ENCODE results near the gene UPF1.

DNA sequence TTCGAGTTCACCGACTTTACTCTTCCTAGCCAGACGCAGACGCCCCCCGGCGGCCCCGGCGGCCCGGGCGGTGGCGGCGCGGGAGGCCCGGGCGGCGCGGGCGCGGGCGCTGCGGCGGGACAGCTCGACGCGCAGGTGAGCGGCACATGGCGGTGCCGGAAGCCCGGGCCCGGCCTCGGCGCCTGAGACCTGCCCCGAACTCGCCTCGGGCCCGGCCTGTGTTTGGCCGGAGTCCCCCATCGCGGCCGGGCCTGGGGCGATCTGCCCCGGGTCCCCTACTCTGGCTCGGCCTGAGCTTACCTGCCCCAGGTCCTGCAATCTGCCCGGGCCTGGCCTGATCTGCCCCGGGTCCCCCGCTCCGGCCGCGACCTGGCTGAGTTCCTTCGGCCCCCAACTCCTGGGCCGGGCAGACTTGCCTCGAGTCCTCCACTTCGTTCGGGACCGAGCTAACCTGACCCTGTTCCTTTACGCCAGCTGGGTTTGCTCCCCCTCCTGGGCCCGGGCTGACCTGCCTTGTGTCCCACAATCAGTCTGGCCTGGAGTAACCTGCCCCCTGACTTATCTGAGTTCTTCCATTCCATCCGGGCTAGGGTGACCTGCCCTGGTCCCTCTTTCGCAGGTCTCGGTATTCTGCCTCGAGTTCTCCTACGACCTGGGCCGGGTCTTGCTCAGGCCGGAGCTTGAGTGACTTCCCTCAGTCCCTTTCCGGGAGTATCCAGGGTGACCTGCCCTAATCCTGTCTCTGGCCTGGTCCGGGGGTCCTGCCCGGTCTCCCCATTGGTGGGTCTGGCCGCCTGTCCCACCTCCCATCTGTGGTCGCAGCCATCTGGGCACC, 764 bp downstream of the UPF1 start:
- TF ChIP-seq, protein P1, sequence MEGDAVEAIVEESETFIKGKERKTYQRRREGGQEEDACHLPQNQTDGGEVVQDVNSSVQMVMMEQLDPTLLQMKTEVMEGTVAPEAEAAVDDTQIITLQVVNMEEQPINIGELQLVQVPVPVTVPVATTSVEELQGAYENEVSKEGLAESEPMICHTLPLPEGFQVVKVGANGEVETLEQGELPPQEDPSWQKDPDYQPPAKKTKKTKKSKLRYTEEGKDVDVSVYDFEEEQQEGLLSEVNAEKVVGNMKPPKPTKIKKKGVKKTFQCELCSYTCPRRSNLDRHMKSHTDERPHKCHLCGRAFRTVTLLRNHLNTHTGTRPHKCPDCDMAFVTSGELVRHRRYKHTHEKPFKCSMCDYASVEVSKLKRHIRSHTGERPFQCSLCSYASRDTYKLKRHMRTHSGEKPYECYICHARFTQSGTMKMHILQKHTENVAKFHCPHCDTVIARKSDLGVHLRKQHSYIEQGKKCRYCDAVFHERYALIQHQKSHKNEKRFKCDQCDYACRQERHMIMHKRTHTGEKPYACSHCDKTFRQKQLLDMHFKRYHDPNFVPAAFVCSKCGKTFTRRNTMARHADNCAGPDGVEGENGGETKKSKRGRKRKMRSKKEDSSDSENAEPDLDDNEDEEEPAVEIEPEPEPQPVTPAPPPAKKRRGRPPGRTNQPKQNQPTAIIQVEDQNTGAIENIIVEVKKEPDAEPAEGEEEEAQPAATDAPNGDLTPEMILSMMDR (IDR thresholded peaks at IDR 0.05; ENCODE audit: insufficient read depth, low read depth, low read length), result no peak
- TF ChIP-seq EZH2 (IDR thresholded peaks at IDR 0.05; ENCODE audit: insufficient read depth, low read length), result no peak

All from astrocyte (in vitro differentiated cells and primary cell).